Stimulated activated CD4-positive, alpha-beta T cell treated with anti-CD3 and anti-CD28 coated beads, Interleukin-1b, Interleukin-23, amount 100 ng/mL, for 48 hours (primary cell): Measurements from ENCODE around the gene EMC10.

Experiments used
- DNase-seq: peaks from one replicate; pipeline ENCODE4 v3.0.0-alpha.2; 2020

EMC10 gene

GRCh38 chr19:50500060-50500752 lies 23.9 kb downstream of the EMC10 start:
- DNase-seq: no peak

DNA sequence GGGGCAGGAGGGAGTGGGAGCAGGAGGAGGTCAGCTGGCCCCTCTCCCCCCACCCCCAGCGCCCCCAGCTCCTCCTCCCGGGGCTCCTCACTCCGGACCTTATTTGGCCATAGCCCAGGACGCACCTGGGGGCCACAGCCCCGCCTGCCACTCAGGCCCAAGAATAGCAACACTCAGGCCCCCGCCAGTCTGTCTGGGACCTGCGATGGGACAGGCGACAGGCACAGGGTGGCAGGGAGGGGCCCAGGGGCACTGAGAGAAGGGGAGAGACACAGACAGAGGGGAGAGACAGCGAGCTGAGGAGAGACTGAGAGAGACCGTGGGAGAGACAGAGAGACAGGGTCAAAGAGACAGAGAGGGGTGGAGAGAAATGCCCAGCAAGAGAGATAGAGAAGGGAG lies 24.4 kb downstream of the EMC10 start:
- no peak for DNase-seq

- no peak for DNase-seq
Measured at GRCh38 chr19:50501186-50501567, 24.9 kb downstream of the EMC10 start.

GRCh38 chr19:50501568-50502475 lies 25.5 kb downstream of the EMC10 start:
- DNase-seq: no peak

- no peak for DNase-seq
Measured at GRCh38 chr19:50505856-50506611, 29.7 kb downstream of the EMC10 start.

DNA sequence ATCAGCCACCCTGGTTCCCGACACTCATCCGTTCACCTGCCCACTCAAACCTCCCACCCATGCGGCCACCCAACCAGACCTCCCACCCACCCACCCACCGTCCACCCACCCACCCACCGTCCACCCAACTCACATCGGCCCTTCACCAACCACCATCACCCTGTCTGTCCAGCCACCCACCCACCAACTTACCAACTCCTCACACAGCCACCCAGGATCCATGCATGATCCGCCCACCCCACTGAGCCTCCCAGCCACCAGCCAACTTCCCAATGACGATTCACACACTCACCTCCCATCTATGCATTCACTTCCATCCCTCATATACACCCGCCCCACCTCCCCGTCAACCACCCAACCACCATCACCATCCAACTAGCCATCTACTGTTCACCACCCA lies 30.4 kb downstream of the EMC10 start:
- DNase-seq: no peak

GRCh38 chr19:50507376-50507775 lies 31.1 kb downstream of the EMC10 start:
- DNase-seq: no peak

GRCh38 chr19:50508843-50509190 lies 32.5 kb downstream of the EMC10 start:
- DNase-seq: no peak

DNA sequence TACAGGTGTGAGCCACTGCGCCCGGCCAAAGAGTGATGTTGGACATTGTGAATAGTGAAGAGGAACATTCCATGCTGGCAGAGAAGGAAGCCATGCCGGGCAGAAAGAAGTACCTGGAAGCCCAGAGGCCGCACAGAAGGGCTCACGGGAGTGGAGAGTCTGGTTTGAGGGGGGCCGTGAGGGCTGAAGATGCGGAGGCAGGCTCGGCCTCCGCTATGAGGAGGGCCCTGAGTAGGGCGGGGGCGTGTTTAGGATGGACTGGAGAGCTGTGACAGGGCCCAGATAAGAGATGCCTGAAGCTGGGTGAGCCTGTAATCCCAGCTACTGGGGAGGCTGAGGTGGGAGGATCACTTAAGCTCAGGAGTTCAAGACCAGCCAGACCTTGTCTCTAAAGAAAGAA lies 33.1 kb downstream of the EMC10 start:
- no peak for DNase-seq

GRCh38 chr19:50510121-50510670 lies 33.9 kb downstream of the EMC10 start:
- DNase-seq: no peak

- DNase-seq: no peak
Measured at GRCh38 chr19:50510700-50511068, 34.4 kb downstream of the EMC10 start.

- peak; percentile 98 for DNase-seq
Measured at GRCh38 chr19:50511069-50511822, 34.9 kb downstream of the EMC10 start, which contains the start of gene JOSD2. JOSD2 (minus strand) TSS chr19:50511191; CDS start chr19:50510431, 760 bp downstream.

DNA sequence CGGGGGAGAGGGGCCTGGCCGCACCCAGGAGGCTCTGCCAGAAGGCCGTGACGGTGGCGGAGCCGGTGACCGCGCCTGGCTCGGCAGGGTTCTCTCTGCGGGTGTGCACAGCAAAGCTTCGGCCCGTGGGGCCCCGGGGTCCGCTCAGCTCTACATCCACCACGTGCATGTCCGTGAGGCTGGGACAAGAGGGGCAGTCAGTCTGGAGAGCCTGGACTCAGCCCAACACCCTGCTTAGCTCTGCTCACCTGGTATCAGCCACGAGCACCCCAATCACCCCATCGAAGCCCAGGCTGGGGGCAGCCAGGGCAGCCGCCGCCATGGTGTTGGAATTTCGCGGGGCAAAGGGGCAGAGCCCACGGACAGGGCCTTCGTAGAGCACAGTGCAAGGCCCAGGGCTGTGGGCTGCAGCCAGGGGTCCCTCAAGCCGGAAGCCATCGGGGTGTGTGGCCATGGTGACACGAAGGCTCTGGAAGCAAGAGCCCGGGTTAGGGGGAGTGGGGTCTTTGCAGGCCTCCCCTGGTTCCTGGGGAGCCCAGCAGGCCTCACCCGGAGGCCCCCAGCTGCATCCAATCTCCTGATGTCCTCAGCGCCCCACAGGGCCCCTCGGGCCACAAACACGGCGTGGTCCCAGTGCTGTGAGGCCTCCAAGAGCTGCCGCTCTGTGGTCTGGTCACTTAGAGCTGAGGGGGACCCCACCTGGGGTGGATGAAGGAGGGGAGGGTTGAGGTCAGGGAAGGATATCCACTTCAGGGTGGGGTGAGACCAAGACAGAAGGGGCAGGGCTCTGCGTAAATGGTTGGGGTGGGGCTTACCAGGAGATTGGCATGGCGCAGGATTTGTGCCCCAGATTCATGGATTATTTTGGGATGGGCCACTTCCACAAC lies 36.0 kb downstream of the EMC10 start:
- no peak for DNase-seq

DNA sequence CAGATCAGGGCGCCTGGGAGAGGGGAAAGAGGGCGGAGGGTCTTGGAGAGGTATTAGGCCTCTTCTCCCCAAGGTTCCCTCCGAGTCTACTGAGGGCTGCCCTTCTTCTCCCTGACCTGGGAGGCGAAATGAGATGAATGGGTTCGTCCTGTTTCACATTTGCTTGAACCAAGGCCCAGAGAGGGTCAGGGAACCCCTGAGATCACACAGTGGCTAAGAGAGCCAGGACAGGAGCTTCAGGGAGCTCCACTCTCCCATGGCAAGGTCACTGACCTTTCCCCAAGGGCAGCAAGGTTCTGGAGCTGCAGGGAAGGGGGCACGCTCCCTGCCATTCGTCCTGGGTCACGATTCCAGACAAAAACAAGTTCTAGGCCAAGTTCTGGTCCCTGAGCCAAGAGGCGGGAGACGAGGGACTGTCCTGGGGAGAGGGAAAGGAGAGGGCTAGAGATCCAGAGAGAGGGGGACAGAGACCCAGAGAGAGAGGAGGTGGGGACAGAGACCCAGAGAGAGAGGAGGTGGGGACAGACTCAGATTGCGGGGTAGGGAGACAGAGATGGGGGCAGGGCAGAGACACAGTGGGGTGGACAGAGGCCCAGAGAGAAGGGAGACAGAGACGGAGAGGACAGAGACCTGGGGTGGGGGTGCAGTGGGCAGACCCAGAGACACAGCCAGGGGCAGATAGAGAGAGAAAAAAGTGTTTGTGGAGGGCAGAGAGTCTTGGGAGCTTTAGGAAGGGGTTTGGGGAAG lies 36.9 kb downstream of the EMC10 start:
- no peak for DNase-seq

- DNase-seq: no peak
Measured at GRCh38 chr19:50513746-50514345, 37.5 kb downstream of the EMC10 start, which contains the start of gene ASPDH. ASPDH (minus strand) TSS chr19:50513913; CDS start chr19:50513823, 90 bp downstream.

DNA sequence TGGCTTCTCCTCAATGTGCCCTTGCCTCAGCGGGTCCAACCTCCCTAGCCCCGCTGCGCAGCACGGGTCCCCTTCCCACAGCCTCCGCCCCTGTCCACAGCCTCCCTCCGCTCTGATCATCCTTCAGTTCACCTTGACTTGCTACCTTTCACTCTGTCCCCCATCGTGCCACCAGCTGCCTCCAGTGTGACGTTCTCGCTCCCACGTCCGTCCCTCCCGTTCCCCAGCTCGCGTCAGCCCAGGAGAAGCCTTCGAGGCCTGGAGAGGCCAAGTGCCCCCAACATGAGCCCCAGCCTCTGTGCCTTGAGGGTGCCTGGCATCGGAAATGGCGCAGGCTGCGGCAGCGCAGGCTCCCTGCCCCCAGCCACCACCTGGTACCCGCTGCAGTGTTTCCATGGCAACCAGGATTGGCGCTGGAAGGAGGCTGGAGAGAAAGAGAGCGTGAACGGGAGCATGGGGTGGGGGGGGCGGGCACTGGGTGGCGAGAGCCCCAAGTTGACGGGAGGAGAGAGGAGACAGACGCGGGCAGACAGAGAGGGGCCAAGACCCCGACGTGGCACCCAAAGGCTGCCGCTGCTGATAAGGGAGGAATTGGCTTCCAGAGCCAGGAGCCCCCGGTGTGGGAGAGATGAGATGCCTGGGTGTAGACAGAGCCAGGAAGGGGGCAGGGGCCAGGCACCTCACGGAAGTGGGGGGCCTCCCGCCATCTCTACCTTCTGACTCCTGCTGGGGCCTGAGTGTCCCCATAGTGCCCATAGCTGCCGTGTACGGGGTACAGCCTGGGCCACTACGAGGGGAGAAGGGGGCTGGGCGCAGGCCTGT lies 38.2 kb downstream of the EMC10 start:
- no peak for DNase-seq

DNA sequence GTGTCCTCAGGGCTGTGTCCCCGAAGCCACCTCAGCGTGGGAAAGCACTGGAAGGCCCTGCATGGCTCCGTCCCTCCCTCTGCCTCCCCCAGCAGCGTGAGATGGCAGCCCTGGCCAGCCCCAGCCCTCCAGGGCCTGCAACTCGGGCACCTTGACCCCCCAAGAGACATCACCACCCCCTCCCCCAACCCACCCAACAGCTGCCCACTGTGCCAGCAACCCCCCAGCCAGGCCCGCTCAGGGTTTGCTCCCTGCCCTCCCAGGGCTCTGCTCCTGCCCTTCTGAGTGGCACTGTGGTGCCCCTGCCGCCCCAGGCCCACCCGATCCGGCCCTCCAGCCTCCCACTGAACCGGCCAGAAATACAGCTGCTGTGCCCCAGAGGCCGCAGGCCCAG lies 38.9 kb downstream of the EMC10 start:
- no peak for DNase-seq

- no peak for DNase-seq
Measured at GRCh38 chr19:50516456-50516855, 40.1 kb downstream of the EMC10 start.
